ENCODE measurements around the gene MRPS21. TPM values are rescaled to one million over a fixed set of nuclear protein-coding genes. Genes with fewer than 3 reads are reported as not detected.

MRPS21 gene
- total RNA-seq, 4 donors from 2014 or later, result 27.4 to 61.0 (median 48.6) TPM

GRCh38 chr1:150283260-150283659, 10.4 kb upstream of the MRPS21 start:
- Histone ChIP-seq H3K4me3 (replicated peaks in 1 of 3) (peak overlapping the region in 1 of 3 donors; percentile 39), H3K27ac (no peak overlapping the region), H3K36me3 (peaks cover 0 to 10% of the 10 kb centered on the region in 2 donors), H3K27me3 (no peaks in the 10 kb centered on the region), H3K9me3 (no peaks in the 10 kb centered on the region), H3K4me1 (peaks cover 10 to 17% of the 10 kb centered on the region in 2 donors)
- 85 to 86% methylated on average over 11 to 12 of the region's 12 CpGs for WGBS, 2 donors
- DNase-seq, result no peak
- intact Hi-C loops (cut with DNase I), result no loop called here
- TF ChIP-seq, protein P1, sequence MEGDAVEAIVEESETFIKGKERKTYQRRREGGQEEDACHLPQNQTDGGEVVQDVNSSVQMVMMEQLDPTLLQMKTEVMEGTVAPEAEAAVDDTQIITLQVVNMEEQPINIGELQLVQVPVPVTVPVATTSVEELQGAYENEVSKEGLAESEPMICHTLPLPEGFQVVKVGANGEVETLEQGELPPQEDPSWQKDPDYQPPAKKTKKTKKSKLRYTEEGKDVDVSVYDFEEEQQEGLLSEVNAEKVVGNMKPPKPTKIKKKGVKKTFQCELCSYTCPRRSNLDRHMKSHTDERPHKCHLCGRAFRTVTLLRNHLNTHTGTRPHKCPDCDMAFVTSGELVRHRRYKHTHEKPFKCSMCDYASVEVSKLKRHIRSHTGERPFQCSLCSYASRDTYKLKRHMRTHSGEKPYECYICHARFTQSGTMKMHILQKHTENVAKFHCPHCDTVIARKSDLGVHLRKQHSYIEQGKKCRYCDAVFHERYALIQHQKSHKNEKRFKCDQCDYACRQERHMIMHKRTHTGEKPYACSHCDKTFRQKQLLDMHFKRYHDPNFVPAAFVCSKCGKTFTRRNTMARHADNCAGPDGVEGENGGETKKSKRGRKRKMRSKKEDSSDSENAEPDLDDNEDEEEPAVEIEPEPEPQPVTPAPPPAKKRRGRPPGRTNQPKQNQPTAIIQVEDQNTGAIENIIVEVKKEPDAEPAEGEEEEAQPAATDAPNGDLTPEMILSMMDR (IDR thresholded peaks at IDR 0.05), result no peak
- TF ChIP-seq POLR2A (IDR thresholded peaks at IDR 0.05), result no peak

DNA sequence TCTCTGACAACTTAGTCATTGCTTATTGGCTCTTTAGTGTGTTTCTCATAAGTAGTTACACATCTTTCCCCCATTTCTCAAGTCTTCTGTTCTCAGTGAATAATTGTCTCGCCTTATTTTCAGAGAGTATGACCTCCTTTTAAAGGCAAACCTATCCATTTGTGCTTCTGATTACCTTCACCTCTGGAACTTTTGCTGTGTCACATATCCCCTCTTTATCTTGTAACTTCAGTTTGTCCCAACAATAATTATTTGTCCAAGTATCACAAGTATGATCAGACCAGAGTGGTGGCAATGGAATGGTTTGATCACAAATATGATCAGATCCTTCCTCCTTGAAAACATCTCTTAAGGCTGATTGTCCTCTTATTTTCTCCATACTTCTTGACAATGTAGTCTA, 5.3 kb upstream of the MRPS21 start:
- Histone ChIP-seq H3K4me3 (replicated peaks in 1 of 3) (no peak overlapping the region), H3K27ac (no peak overlapping the region), H3K27me3 (no peaks in the 10 kb centered on the region), H3K4me1 (peaks cover 6% of the 10 kb centered on the region in 2 donors), H3K36me3 (peaks cover 0 to 10% of the 10 kb centered on the region in 2 donors), H3K9me3 (no peaks in the 10 kb centered on the region)
- 88 to 98% methylated on average over 1 of the region's 1 CpG for WGBS, 2 donors
- no peak for DNase-seq
- intact Hi-C loops (cut with DNase I), result no loop called here
- TF ChIP-seq POLR2A (IDR thresholded peaks at IDR 0.05), result no peak
- TF ChIP-seq, protein P1 (IDR thresholded peaks at IDR 0.05), result no peak

- H3K4me3 ChIP-seq (replicated peaks in 1 of 3), result no peak overlapping the region
- intact Hi-C loops (cut with DNase I), result no loop called here
- H3K27me3 ChIP-seq, result no peaks in the 10 kb centered on the region
- H3K4me1 ChIP-seq, result peaks cover 4 to 6% of the 10 kb centered on the region in 2 donors
- H3K27ac ChIP-seq, result no peak overlapping the region
- TF ChIP-seq, protein P1 (IDR thresholded peaks at IDR 0.05), result no peak
- no peak for TF ChIP-seq POLR2A (IDR thresholded peaks at IDR 0.05)
- DNase-seq, result no peak
- 91 to 93% methylated on average over 4 of the region's 4 CpGs for WGBS, 2 donors
- H3K36me3 ChIP-seq, result peaks cover 0 to 10% of the 10 kb centered on the region in 2 donors
- H3K9me3 ChIP-seq, result no peaks in the 10 kb centered on the region
These were observed 4.8 kb upstream of the MRPS21 start for GRCh38 chr1:150288822-150289221.

GRCh38 chr1:150295476-150295875, 1.8 kb downstream of the MRPS21 start:
- Histone ChIP-seq H3K27ac (no peak overlapping the region), H3K4me1 (peaks cover 12 to 17% of the 10 kb centered on the region in 2 donors), H3K4me3 (replicated peaks in 1 of 3) (no peak overlapping the region), H3K36me3 (peaks cover 0 to 3% of the 10 kb centered on the region in 2 donors), H3K9me3 (no peaks in the 10 kb centered on the region), H3K27me3 (no peaks in the 10 kb centered on the region)
- DNase-seq, result no peak
- TF ChIP-seq, protein P1 (IDR thresholded peaks at IDR 0.05), result no peak
- no peak for TF ChIP-seq POLR2A (IDR thresholded peaks at IDR 0.05)
- 95 to 100% methylated on average over 2 of the region's 2 CpGs for WGBS, 2 donors
- intact Hi-C loops (cut with DNase I), result no loop called here

- intact Hi-C loops (cut with DNase I), result no loop called here
- peaks cover 15% of the 10 kb centered on the region in 2 donors for H3K36me3 ChIP-seq
- 93 to 94% methylated on average over 3 of the region's 3 CpGs for WGBS, 2 donors
These were observed 6.1 kb downstream of the MRPS21 start for GRCh38 chr1:150299716-150300115.

More at GRCh38 chr1:150299716-150300115, 6.1 kb downstream of the MRPS21 start:
- Histone ChIP-seq H3K27ac (no peak overlapping the region), H3K9me3 (no peaks in the 10 kb centered on the region), H3K4me1 (peaks cover 0 to 7% of the 10 kb centered on the region in 2 donors), H3K27me3 (no peaks in the 10 kb centered on the region), H3K4me3 (replicated peaks in 1 of 3) (no peak overlapping the region)
- TF ChIP-seq POLR2A (IDR thresholded peaks at IDR 0.05), result no peak
- TF ChIP-seq, protein P1 (IDR thresholded peaks at IDR 0.05), result no peak
- DNase-seq, result no peak

Data from thyroid gland (tissue), 4 donors.